Ovary (tissue), 3 donors: ENCODE data around the gene RPL10.

Experiments used
- POLR2A ChIP-seq: fragments of 450-650 bp; IDR thresholded peaks from one replicate; pipeline ENCODE4 v1.6.1; 2017; ENCODE audit warnings: antibody characterized with exemption, mild to moderate bottlenecking, moderate library complexity
- TF ChIP-seq, protein P1 (sequence below), 3 donors: fragments of 450-650 bp in 2 of 3; fragments of 200-600 bp in 1 of 3; IDR thresholded peaks; one replicate each; pipeline versions ENCODE4 v1.5.1 to v1.8.0; 2016 to 2022; ENCODE audit warnings: antibody characterized with exemption in 3 of 3, mild to moderate bottlenecking in 1 of 3
- donor health status: DM: no; HTN: no; CAD: no.

DNA sequence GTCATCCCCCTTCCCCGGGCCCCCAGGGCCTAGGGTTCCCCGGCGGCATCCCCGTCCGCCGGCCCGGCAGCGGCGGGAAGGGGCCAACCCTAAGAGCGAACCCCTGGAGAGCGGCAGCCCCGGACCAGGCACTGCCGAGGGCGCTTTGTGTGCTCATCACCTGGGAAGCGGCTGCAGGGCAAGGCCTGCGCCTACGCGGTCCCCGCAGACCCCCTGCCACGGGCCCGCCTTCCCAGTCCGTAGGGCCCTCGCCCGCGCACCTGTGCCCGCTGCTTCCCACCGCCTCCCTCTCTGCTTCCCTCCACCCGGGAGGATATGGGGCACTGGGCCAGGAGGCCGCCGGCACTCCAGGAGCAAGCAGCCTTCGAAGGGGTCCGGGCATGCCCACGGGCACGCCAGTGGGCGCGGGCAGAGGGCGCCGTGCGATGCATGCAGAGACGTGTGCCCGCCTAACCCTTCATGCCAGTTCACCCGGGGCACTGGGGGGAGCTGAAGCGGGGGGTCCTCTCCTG lies 26.3 kb upstream of the RPL10 start:
- TF ChIP-seq, protein P1, sequence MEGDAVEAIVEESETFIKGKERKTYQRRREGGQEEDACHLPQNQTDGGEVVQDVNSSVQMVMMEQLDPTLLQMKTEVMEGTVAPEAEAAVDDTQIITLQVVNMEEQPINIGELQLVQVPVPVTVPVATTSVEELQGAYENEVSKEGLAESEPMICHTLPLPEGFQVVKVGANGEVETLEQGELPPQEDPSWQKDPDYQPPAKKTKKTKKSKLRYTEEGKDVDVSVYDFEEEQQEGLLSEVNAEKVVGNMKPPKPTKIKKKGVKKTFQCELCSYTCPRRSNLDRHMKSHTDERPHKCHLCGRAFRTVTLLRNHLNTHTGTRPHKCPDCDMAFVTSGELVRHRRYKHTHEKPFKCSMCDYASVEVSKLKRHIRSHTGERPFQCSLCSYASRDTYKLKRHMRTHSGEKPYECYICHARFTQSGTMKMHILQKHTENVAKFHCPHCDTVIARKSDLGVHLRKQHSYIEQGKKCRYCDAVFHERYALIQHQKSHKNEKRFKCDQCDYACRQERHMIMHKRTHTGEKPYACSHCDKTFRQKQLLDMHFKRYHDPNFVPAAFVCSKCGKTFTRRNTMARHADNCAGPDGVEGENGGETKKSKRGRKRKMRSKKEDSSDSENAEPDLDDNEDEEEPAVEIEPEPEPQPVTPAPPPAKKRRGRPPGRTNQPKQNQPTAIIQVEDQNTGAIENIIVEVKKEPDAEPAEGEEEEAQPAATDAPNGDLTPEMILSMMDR (IDR thresholded peaks at IDR 0.05): no peak
- TF ChIP-seq POLR2A: no peak
